Common myeloid progenitor, CD34-positive (primary cell): Measurements from ENCODE around the gene ING5.

Source experiments
- CTCF ChIA-PET: fragments of 350-600 bp; sonication (Branson Sonifier 250); formaldehyde crosslinking; loops from one replicate; lab custom pipeline; 2021; ENCODE audit warnings: antibody characterized with exemption; lab: Charles Lee
- POLR2A ChIA-PET: fragments of 350-600 bp; sonication (Branson Sonifier 250); formaldehyde crosslinking; loops from one replicate; lab custom pipeline; 2021; ENCODE audit warnings: antibody characterized with exemption; lab: Charles Lee
- DNase-seq, 3 donors: peaks; one replicate each; pipeline versions ENCODE4 v3.0.0 to v3.0.0-alpha.2; 2013
- H3K27ac ChIP-seq, 2 experiments: 1 replicate in 1 of 2; 2 replicates in 1 of 2; pipeline ENCODE4 v1.7.0; 2013; ENCODE audit warnings: inconsistent platforms in 2 of 2, low read length in 2 of 2, mild to moderate bottlenecking in 2 of 2, low read depth in 1 of 2, moderate library complexity in 1 of 2; ENCODE audit not compliant: severe bottlenecking in 2 of 2, insufficient read depth in 1 of 2, poor library complexity in 1 of 2
- H3K27me3 ChIP-seq, 5 experiments: replicated peaks in 2 of 5; 1 replicate in 3 of 5; 2 replicates in 2 of 5; pipeline versions ENCODE4 v1.6.1 to v1.7.0; 2013; ENCODE audit warnings: low read length in 4 of 5, mild to moderate bottlenecking in 2 of 5, moderate library complexity in 2 of 5, inconsistent platforms in 1 of 5; ENCODE audit not compliant: insufficient read depth in 5 of 5, control insufficient read depth in 4 of 5
- H3K36me3 ChIP-seq, 4 experiments: 1 replicate in 2 of 4; 2 replicates in 2 of 4; pipeline versions ENCODE4 v1.6.1 to v1.7.0; 2013; ENCODE audit warnings: low read length in 3 of 4, control low read depth in 1 of 4, mild to moderate bottlenecking in 1 of 4; ENCODE audit not compliant: control insufficient read depth in 4 of 4, insufficient read depth in 4 of 4
- H3K4me1 ChIP-seq, 4 experiments: 1 replicate in 3 of 4; 2 replicates in 1 of 4; pipeline versions ENCODE4 v1.6.1 to v1.7.1; 2013; ENCODE audit warnings: low read length in 3 of 4, mild to moderate bottlenecking in 3 of 4, control low read depth in 1 of 4, inconsistent platforms in 1 of 4, moderate library complexity in 1 of 4; ENCODE audit not compliant: control insufficient read depth in 4 of 4, insufficient read depth in 4 of 4; ENCODE audit errors: control extremely low read depth in 1 of 4
- H3K4me3 ChIP-seq, 7 experiments: 1 replicate in 4 of 7; 2 replicates in 3 of 7; pipeline versions ENCODE4 v1.5.1 to v1.7.0; 2013; ENCODE audit warnings: mild to moderate bottlenecking in 7 of 7, low read length in 6 of 7, moderate library complexity in 6 of 7, inconsistent platforms in 2 of 7, low read depth in 2 of 7, control low read depth in 1 of 7; ENCODE audit not compliant: insufficient read depth in 4 of 7, control insufficient read depth in 1 of 7; ENCODE audit errors: extremely low read depth in 1 of 7
- H3K9me3 ChIP-seq, 5 experiments: 1 replicate in 4 of 5; 2 replicates in 1 of 5; pipeline versions ENCODE4 v1.6.1 to v1.7.1; 2013; ENCODE audit warnings: low read length in 4 of 5, mild to moderate bottlenecking in 2 of 5, inconsistent platforms in 1 of 5, low read depth in 1 of 5, moderate library complexity in 1 of 5; ENCODE audit not compliant: control insufficient read depth in 4 of 5, insufficient read depth in 2 of 5; ENCODE audit errors: control extremely low read depth in 1 of 5
- WGBS: methylation state at CpG from one replicate; pipeline ENCODE4 v1.1.5; 2013; ENCODE audit not compliant: insufficient coverage; 5-methylcytosine and 5-hydroxymethylcytosine counted together

Gene ING5

GRCh38 chr2:241750076-241750840 is 48.4 kb downstream of the ING5 start:
- Histone ChIP-seq H3K27me3 (no peaks in the 10 kb centered on the region), H3K36me3 (peaks cover 9 to 71% (median 37%) of the 10 kb centered on the region in 4 experiments), H3K27ac (no peak overlapping the region), H3K4me1 (peaks cover 0 to 2% (median 0%) of the 10 kb centered on the region in 4 experiments), H3K4me3 (no peak overlapping the region), H3K9me3 (peaks cover 0 to 12% (median 6%) of the 10 kb centered on the region in 5 experiments)
- ChIA-PET POLR2A (no interaction called here), CTCF (interaction anchor here (0.9 to 1.4 kb wide), 3 partner anchors 9 to 10 kb away, joined by 3 read pairs; no protein-coding TSS in a partner anchor)
- no peak for DNase-seq
- 87% methylated on average over 8 of the region's 22 CpGs for whole genome bisulfite sequencing

GRCh38 chr2:241751152-241751551 is 49.3 kb downstream of the ING5 start:
- Histone ChIP-seq H3K36me3 (peaks cover 2 to 71% (median 33%) of the 10 kb centered on the region in 4 experiments), H3K27me3 (no peaks in the 10 kb centered on the region), H3K27ac (no peak overlapping the region), H3K9me3 (peaks cover 0 to 4% (median under 1%) of the 10 kb centered on the region in 5 experiments), H3K4me1 (peaks cover 0 to 2% (median 0%) of the 10 kb centered on the region in 4 experiments), H3K4me3 (no peak overlapping the region)
- ChIA-PET CTCF (interaction anchor here (1.3 to 1.4 kb wide), 2 partner anchors 10 to 11 kb away, joined by 3 read pairs; no protein-coding TSS in a partner anchor), POLR2A (no interaction called here)
- DNase-seq: no peak
- 94% methylated on average over 15 of the region's 15 CpGs for WGBS

GRCh38 chr2:241751776-241752175 is 49.9 kb downstream of the ING5 start:
- ChIA-PET POLR2A (no interaction called here), CTCF (interaction anchor here (1.4 kb wide), 1 partner anchor 12 kb away, joined by 3 read pairs; no protein-coding TSS in a partner anchor)
- WGBS: 97% methylated on average over 18 of the region's 18 CpGs

GRCh38 chr2:241752253-241752652 is 50.4 kb downstream of the ING5 start:
- POLR2A ChIA-PET: no interaction called here
- H3K27ac ChIP-seq: no peak overlapping the region
- CTCF ChIA-PET: no interaction called here
- 96% methylated on average over 14 of the region's 14 CpGs for WGBS
- H3K27me3 ChIP-seq: no peaks in the 10 kb centered on the region
- H3K9me3 ChIP-seq: no peaks in the 10 kb centered on the region
- DNase-seq: no peak
- peaks cover 0 to 2% (median 0%) of the 10 kb centered on the region in 4 experiments for H3K4me1 ChIP-seq
- peaks cover 2 to 74% (median 35%) of the 10 kb centered on the region in 4 experiments for H3K36me3 ChIP-seq
- H3K4me3 ChIP-seq: no peak overlapping the region

More at GRCh38 chr2:241751776-241752175, 49.9 kb downstream of the ING5 start:
- H3K27ac ChIP-seq: no peak overlapping the region
- H3K4me3 ChIP-seq: no peak overlapping the region
- no peak for DNase-seq
- H3K9me3 ChIP-seq: peaks cover 0 to 4% (median 0%) of the 10 kb centered on the region in 5 experiments
- H3K4me1 ChIP-seq: peaks cover 0 to 2% (median 0%) of the 10 kb centered on the region in 4 experiments
- no peaks in the 10 kb centered on the region for H3K27me3 ChIP-seq
- H3K36me3 ChIP-seq: peaks cover 2 to 72% (median 34%) of the 10 kb centered on the region in 4 experiments

GRCh38 chr2:241752689-241753276 is 50.9 kb downstream of the ING5 start:
- ChIA-PET POLR2A (no interaction called here), CTCF (no interaction called here)
- H3K27me3 ChIP-seq: no peaks in the 10 kb centered on the region
- peaks cover 2 to 71% (median 33%) of the 10 kb centered on the region in 4 experiments for H3K36me3 ChIP-seq
- no peak overlapping the region for H3K27ac ChIP-seq
- no peaks in the 10 kb centered on the region for H3K9me3 ChIP-seq
- DNase-seq: no peak
- no peak overlapping the region for H3K4me3 ChIP-seq
- whole genome bisulfite sequencing: 98% methylated on average over 13 of the region's 21 CpGs
- peaks cover 0 to 2% (median 0%) of the 10 kb centered on the region in 4 experiments for H3K4me1 ChIP-seq

GRCh38 chr2:241753493-241753892 is 51.7 kb downstream of the ING5 start:
- ChIA-PET CTCF (no interaction called here), POLR2A (no interaction called here)
- no peaks in the 10 kb centered on the region for H3K9me3 ChIP-seq
- no peak for DNase-seq
- H3K27ac ChIP-seq: no peak overlapping the region
- H3K27me3 ChIP-seq: no peaks in the 10 kb centered on the region
- H3K4me1 ChIP-seq: peaks cover 0 to 2% (median 0%) of the 10 kb centered on the region in 4 experiments
- H3K4me3 ChIP-seq: no peak overlapping the region
- H3K36me3 ChIP-seq: peaks cover 2 to 68% (median 31%) of the 10 kb centered on the region in 4 experiments
- WGBS: 98% methylated on average over 17 of the region's 17 CpGs
